HepG2 (cell line): ENCODE results near the gene CRLF1. TPM values are rescaled to one million over a fixed set of nuclear protein-coding genes. Genes with fewer than 3 reads are reported as not detected.

ENCODE experiments used
- CCAR2 ChIP-seq: fragments of 200-400 bp; formaldehyde crosslinking; optimal IDR thresholded peaks from 2 replicates; pipeline ENCODE3; 2018; ENCODE audit warnings: low read depth, mild to moderate bottlenecking, low read length, moderate library complexity
- GABPB1 ChIP-seq: IDR thresholded peaks from 2 replicates; pipeline ENCODE4 v1.6.1; 2016; ENCODE audit warnings: mild to moderate bottlenecking, missing genetic modification reagents, moderate library complexity, missing compliant biosample characterization
- HNRNPLL ChIP-seq: fragments of 200-400 bp; formaldehyde crosslinking; IDR thresholded peaks from 2 replicates; pipeline ENCODE4 v1.6.1; 2017; ENCODE audit warnings: mild to moderate bottlenecking, low read depth, low read length; ENCODE audit not compliant: poor library complexity, severe bottlenecking
- MYPOP ChIP-seq: sonication (generic); formaldehyde crosslinking; IDR thresholded peaks from 2 replicates; pipeline ENCODE4 v1.8.1; 2023; ENCODE audit warnings: mild to moderate bottlenecking, moderate library complexity, missing genetic modification reagents
- NCOA5 ChIP-seq: sonication (generic); formaldehyde crosslinking; IDR thresholded peaks from 2 replicates; pipeline ENCODE4 v1.4.0; 2020; ENCODE audit warnings: missing genetic modification reagents
- NKX3-1 ChIP-seq: sonication (generic); formaldehyde crosslinking; IDR thresholded peaks from 2 replicates; pipeline ENCODE4 v1.5.0; 2020; ENCODE audit warnings: missing genetic modification reagents
- NONO ChIP-seq, 2 experiments: fragments of 450-650 bp in 1 of 2; sonication (generic) in 1 of 2; formaldehyde crosslinking in 1 of 2; IDR thresholded peaks in 1 of 2; conservative IDR thresholded peaks in 1 of 2; 2 replicates each; pipeline versions ENCODE4 v1.6.1 to v1.8.0; 2017 to 2022; ENCODE audit warnings: mild to moderate bottlenecking in 1 of 2, missing genetic modification reagents in 1 of 2, moderate library complexity in 1 of 2
- PRDM15 ChIP-seq: sonication (generic); formaldehyde crosslinking; IDR thresholded peaks from 2 replicates; pipeline ENCODE4 v1.4.0; 2020; ENCODE audit warnings: missing genetic modification reagents
- ZBTB20 ChIP-seq: sonication (generic); formaldehyde crosslinking; IDR thresholded peaks from 2 replicates; pipeline ENCODE4 v1.8.1; 2023; ENCODE audit warnings: missing genetic modification reagents, low read depth, mild to moderate bottlenecking, borderline replicate concordance
- ZFP1 ChIP-seq: IDR thresholded peaks from 2 replicates; pipeline ENCODE4 v1.6.1; 2016
- ZFP91 ChIP-seq: sonication (generic); formaldehyde crosslinking; IDR thresholded peaks from 2 replicates; pipeline ENCODE4 v1.9.0; 2022; ENCODE audit warnings: missing genetic modification reagents, mild to moderate bottlenecking, borderline replicate concordance
- ZNF558 ChIP-seq: sonication (generic); formaldehyde crosslinking; IDR thresholded peaks from 2 replicates; pipeline ENCODE4 v1.9.0; 2022; ENCODE audit warnings: mild to moderate bottlenecking, missing genetic modification reagents, borderline replicate concordance
- ZNF646 ChIP-seq: sonication (generic); formaldehyde crosslinking; IDR thresholded peaks from 2 replicates; pipeline ENCODE4 v1.9.0; 2021; ENCODE audit warnings: mild to moderate bottlenecking, missing genetic modification reagents
- ZNF746 ChIP-seq: sonication (generic); formaldehyde crosslinking; IDR thresholded peaks from 2 replicates; pipeline ENCODE4 v1.8.0; 2022; ENCODE audit warnings: mild to moderate bottlenecking, missing genetic modification reagents
- polyA plus RNA-seq, 8 experiments: library from polyadenylated mRNA; depleted of rRNA in 3 of 8; stranded (reverse) in 7 of 8; unstranded in 1 of 8; fragments of >200 nt; fragmentation: Illumina TruSeq in 4 of 8; extraction: Trizol in 4 of 8; gene quantifications; 2 replicates each; pipeline versions ENCODE4 v1.2.1 to v1.2.3, GENCODE V29; 2011 to 2016; ENCODE audit warnings: low read depth in 4 of 8, missing spikeins in 1 of 8, mixed read lengths in 1 of 8; ENCODE audit not compliant: insufficient read depth in 1 of 8
- total RNA-seq, 5 experiments: library from RNA; depleted of rRNA; stranded (reverse); fragments of >200 nt; fragmentation: Illumina TruSeq; extraction: Trizol; gene quantifications; 2 replicates each; pipeline ENCODE4 v1.2.3, GENCODE V29; 2016; ENCODE audit warnings: low read depth in 1 of 5

The CRLF1 gene
- total and polyA plus RNA-seq, 2 of the 13 experiments (the other 11 are each of a cell fraction or from before 2014, with no cell fraction given) = 217 to 296 TPM

- TF ChIP-seq ZNF646 = 0 out of 2 replicates have a peak, but pooled peaks have one; percentile 28
- peak; percentile 34; the same call in 1 of the 2 replicates for TF ChIP-seq ZFP91 (CRISPR knock-in tag)
- no peak for TF ChIP-seq CCAR2
- peak; percentile 36; the same call in 1 of the 2 replicates for TF ChIP-seq MYPOP (CRISPR knock-in tag)
- TF ChIP-seq ZFP1 (CRISPR knock-in tag) = no peak
- TF ChIP-seq NONO (IDR thresholded peaks at IDR 0.05) = no peak
- TF ChIP-seq NONO (CRISPR knock-in tag; conservative IDR thresholded peaks at IDR 0.05) = no peak
- TF ChIP-seq NKX3-1 = no peak
- no peak for TF ChIP-seq ZNF746
- no peak for TF ChIP-seq NCOA5 (CRISPR knock-in tag)
- peak; percentile 18; the same call in 1 of the 2 replicates for TF ChIP-seq GABPB1 (CRISPR knock-in tag)
- no peak for TF ChIP-seq ZBTB20
- TF ChIP-seq PRDM15 (CRISPR knock-in tag) = no peak
- peak; percentile 69 for TF ChIP-seq HNRNPLL
- no peak for TF ChIP-seq ZNF558 (CRISPR knock-in tag)
Observed at GRCh38 chr19:18607226-18608101, 865 bp upstream of the CRLF1 start (continued).
